Measurements from ENCODE around the gene KCNT2. TPM values are rescaled to one million over a fixed set of nuclear protein-coding genes. Genes with fewer than 3 reads are reported as not detected.
"Not testable (repeated sequence)": the region's sequence is repeated elsewhere in the genome, so short reads cannot be mapped to it uniquely, and the experiment has no call there.

The KCNT2 gene
- total and polyA plus RNA-seq, 9 of the 15 experiments (the other 6 are each of a cell fraction or from before 2014, with no cell fraction given), result 0.13 to 0.73 (median 0.28) TPM

DNA sequence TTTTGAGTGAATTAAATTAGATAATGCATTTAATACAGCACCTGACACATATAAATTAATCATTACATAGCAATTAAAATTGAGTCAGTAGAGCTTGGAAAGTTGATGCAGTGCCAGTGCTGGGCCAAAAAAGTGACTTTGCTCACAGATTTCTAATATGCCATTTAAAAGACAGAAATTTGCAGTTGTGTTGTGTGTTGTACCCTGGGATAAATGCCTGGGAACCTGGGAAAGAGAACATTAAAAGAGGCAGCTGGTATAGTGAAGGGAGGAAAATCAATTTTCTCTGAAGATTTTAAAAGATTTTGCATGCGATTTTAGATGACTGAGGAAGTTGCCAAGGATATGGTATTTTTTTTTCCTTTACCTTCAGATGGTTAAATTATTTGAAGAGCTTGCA, 32.7 kb upstream of the KCNT2 start:
- no peak overlapping the region for H3K27ac ChIP-seq (ENCODE audit: extremely low read depth, low read depth, low read length)
- in situ Hi-C loops (cut with MboI) (no loop called here), intact Hi-C loops (cut with micrococcal nuclease) (no loop called here)
- H3K4me1 ChIP-seq (replicated peaks in 1 of 2; ENCODE audit: control insufficient read depth in 2 of 2, insufficient read depth in 2 of 2, low read length in 2 of 2), result no peaks in the 10 kb centered on the region
- no peak overlapping the region for H3K4me3 ChIP-seq
- H4K20me1 ChIP-seq (replicated peaks; ENCODE audit: control insufficient read depth, insufficient read depth, low read length), result no peaks in the 10 kb centered on the region
- ATAC-seq (no peak), DNase-seq (ENCODE audit: extremely low read depth in 1 of 4, low spot score in 3 of 4) (no peak), FAIRE-seq (no peak)
- no peak overlapping the region for H2AFZ ChIP-seq (ENCODE audit: low read depth, low read length)
- CTCF ChIA-PET (ENCODE audit: low intra/inter-chr PET ratio), result no interaction called here
- H3K4me2 ChIP-seq (ENCODE audit: insufficient read depth, low read length), result no peak overlapping the region
- H3K9me3 ChIP-seq (replicated peaks; ENCODE audit: control insufficient read depth, insufficient read depth, low read depth, low read length), result no peaks in the 10 kb centered on the region
- WGBS (ENCODE audit: insufficient coverage, low coverage, missing lambda C conversion rate), result 22% methylated on average over 1 of the region's 1 CpG
- no peaks in the 10 kb centered on the region for H3K27me3 ChIP-seq (ENCODE audit: control insufficient read depth in 2 of 2, insufficient read depth in 2 of 2, low read length in 2 of 2)
- TF ChIP-seq, protein P1, sequence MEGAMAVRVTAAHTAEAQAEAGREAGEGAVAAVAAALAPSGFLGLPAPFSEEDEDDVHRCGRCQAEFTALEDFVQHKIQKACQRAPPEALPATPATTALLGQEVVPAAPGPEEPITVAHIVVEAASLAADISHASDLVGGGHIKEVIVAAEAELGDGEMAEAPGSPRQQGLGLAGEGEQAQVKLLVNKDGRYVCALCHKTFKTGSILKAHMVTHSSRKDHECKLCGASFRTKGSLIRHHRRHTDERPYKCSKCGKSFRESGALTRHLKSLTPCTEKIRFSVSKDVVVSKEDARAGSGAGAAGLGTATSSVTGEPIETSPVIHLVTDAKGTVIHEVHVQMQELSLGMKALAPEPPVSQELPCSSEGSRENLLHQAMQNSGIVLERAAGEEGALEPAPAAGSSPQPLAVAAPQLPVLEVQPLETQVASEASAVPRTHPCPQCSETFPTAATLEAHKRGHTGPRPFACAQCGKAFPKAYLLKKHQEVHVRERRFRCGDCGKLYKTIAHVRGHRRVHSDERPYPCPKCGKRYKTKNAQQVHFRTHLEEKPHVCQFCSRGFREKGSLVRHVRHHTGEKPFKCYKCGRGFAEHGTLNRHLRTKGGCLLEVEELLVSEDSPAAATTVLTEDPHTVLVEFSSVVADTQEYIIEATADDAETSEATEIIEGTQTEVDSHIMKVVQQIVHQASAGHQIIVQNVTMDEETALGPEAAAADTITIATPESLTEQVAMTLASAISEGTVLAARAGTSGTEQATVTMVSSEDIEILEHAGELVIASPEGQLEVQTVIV (CRISPR knock-in tag; IDR thresholded peaks at IDR 0.05; ENCODE audit: borderline replicate concordance), result no peak
- TF ChIP-seq, protein P2, sequence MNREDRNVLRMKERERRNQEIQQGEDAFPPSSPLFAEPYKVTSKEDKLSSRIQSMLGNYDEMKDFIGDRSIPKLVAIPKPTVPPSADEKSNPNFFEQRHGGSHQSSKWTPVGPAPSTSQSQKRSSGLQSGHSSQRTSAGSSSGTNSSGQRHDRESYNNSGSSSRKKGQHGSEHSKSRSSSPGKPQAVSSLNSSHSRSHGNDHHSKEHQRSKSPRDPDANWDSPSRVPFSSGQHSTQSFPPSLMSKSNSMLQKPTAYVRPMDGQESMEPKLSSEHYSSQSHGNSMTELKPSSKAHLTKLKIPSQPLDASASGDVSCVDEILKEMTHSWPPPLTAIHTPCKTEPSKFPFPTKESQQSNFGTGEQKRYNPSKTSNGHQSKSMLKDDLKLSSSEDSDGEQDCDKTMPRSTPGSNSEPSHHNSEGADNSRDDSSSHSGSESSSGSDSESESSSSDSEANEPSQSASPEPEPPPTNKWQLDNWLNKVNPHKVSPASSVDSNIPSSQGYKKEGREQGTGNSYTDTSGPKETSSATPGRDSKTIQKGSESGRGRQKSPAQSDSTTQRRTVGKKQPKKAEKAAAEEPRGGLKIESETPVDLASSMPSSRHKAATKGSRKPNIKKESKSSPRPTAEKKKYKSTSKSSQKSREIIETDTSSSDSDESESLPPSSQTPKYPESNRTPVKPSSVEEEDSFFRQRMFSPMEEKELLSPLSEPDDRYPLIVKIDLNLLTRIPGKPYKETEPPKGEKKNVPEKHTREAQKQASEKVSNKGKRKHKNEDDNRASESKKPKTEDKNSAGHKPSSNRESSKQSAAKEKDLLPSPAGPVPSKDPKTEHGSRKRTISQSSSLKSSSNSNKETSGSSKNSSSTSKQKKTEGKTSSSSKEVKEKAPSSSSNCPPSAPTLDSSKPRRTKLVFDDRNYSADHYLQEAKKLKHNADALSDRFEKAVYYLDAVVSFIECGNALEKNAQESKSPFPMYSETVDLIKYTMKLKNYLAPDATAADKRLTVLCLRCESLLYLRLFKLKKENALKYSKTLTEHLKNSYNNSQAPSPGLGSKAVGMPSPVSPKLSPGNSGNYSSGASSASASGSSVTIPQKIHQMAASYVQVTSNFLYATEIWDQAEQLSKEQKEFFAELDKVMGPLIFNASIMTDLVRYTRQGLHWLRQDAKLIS (CRISPR knock-in tag; IDR thresholded peaks at IDR 0.05), result no peak
- no TSS peak for BruUV-seq (replicated peaks)
- H3K9me1 ChIP-seq (ENCODE audit: control insufficient read depth, insufficient read depth, low read length), result no peaks in the 10 kb centered on the region
- POLR2A ChIA-PET, result no interaction called here
- H3K79me2 ChIP-seq (ENCODE audit: control insufficient read depth, insufficient read depth, low read length), result no peaks in the 10 kb centered on the region
- no peak overlapping the region for H3K9ac ChIP-seq (ENCODE audit: insufficient read depth in 1 of 2, low read depth in 2 of 2, low read length in 2 of 2)
- no peaks in the 10 kb centered on the region for H3K36me3 ChIP-seq (ENCODE audit: control insufficient read depth, insufficient read depth, low read length)

DNA sequence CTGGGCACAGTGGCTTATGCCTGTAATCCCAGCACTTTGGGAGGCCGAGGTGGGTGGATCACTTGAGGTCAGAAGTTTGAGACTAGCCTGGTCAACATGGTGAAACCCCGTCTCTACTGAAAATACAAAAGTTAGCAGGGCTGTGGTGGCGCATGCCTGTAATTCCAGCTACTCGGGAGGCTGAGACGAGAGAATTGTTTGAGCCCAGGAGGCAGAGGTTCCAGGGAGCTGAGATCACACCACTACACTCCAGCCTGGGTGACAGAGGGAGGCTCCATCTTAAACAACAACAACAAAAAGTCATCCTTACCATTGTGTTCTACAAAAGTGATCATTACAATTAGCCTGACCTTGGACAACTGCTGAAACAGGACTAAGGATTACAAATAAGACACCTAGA, 31.1 kb upstream of the KCNT2 start:
- H3K9me3 ChIP-seq (replicated peaks; ENCODE audit: control insufficient read depth, insufficient read depth, low read depth, low read length); BruUV-seq (replicated peaks); H3K4me2 ChIP-seq (ENCODE audit: insufficient read depth, low read length); H3K9ac ChIP-seq (ENCODE audit: insufficient read depth in 1 of 2, low read depth in 2 of 2, low read length in 2 of 2); intact Hi-C loops (cut with micrococcal nuclease); H3K27me3 ChIP-seq (ENCODE audit: control insufficient read depth in 2 of 2, insufficient read depth in 2 of 2, low read length in 2 of 2); H4K20me1 ChIP-seq (replicated peaks; ENCODE audit: control insufficient read depth, insufficient read depth, low read length); in situ Hi-C loops (cut with MboI); CTCF ChIA-PET (ENCODE audit: low intra/inter-chr PET ratio); FAIRE-seq; H3K27ac ChIP-seq (ENCODE audit: extremely low read depth, low read depth, low read length); H3K36me3 ChIP-seq (ENCODE audit: control insufficient read depth, insufficient read depth, low read length); DNase-seq (ENCODE audit: extremely low read depth in 1 of 4, low spot score in 3 of 4); H3K4me1 ChIP-seq (replicated peaks in 1 of 2; ENCODE audit: control insufficient read depth in 2 of 2, insufficient read depth in 2 of 2, low read length in 2 of 2); H2AFZ ChIP-seq (ENCODE audit: low read depth, low read length); H3K9me1 ChIP-seq (ENCODE audit: control insufficient read depth, insufficient read depth, low read length); POLR2A ChIA-PET; H3K79me2 ChIP-seq (ENCODE audit: control insufficient read depth, insufficient read depth, low read length); H3K4me3 ChIP-seq; ATAC-seq: not testable (repeated sequence)
- 32% methylated on average over 5 of the region's 5 CpGs for WGBS (ENCODE audit: insufficient coverage, low coverage, missing lambda C conversion rate)
